ENCODE measurements around the gene CCNL1. TPM values are rescaled to one million over a fixed set of nuclear protein-coding genes. Genes with fewer than 3 reads are reported as not detected.

CCNL1 gene
- total RNA-seq, 2 experiments from 2014 or later = 180 to 191 TPM

DNA sequence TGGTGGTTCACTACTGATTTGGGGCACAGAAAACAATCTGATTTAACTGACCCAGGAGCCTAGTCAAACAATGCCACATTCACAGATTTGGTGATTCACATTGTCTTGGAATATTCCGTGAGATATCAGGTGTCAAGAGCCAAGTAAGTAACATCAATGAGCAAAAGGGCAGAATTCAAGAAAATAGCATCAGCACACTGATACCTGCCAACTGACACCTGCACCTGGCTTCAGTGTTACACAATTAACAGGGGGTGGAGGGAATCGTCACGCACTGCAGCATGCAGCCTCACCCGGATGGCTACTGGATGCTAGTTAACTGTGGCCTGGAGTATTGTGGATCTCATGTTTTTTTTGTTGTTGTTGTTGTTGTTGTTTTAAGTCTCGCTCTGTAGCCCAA is 17.6 kb downstream of the CCNL1 start:
- no peak overlapping the region for H3K4me3 Mint-ChIP-seq
- TF ChIP-seq, protein P1, sequence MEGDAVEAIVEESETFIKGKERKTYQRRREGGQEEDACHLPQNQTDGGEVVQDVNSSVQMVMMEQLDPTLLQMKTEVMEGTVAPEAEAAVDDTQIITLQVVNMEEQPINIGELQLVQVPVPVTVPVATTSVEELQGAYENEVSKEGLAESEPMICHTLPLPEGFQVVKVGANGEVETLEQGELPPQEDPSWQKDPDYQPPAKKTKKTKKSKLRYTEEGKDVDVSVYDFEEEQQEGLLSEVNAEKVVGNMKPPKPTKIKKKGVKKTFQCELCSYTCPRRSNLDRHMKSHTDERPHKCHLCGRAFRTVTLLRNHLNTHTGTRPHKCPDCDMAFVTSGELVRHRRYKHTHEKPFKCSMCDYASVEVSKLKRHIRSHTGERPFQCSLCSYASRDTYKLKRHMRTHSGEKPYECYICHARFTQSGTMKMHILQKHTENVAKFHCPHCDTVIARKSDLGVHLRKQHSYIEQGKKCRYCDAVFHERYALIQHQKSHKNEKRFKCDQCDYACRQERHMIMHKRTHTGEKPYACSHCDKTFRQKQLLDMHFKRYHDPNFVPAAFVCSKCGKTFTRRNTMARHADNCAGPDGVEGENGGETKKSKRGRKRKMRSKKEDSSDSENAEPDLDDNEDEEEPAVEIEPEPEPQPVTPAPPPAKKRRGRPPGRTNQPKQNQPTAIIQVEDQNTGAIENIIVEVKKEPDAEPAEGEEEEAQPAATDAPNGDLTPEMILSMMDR (IDR thresholded peaks at IDR 0.05) = no peak
- ATAC-seq (no peak), DNase-seq (no peak)
- ChIA-PET CTCF (no interaction called here), POLR2A (interaction anchor here (2.4 kb wide), 1 partner anchor 17 kb away, joined by 11 read pairs; the partner anchor contains the start of gene CCNL1)
- H3K36me3 Mint-ChIP-seq (ENCODE audit: low read depth) = peaks cover 50% of the 10 kb centered on the region
- intact Hi-C loops (cut with micrococcal nuclease) = no loop called here
- peak overlapping the region; percentile 26 for H3K27ac Mint-ChIP-seq
- H3K4me1 Mint-ChIP-seq (ENCODE audit: low read depth) = peaks cover 7% of the 10 kb centered on the region
- no peaks in the 10 kb centered on the region for H3K9me3 Mint-ChIP-seq
- H3K27me3 Mint-ChIP-seq = no peaks in the 10 kb centered on the region

DNA sequence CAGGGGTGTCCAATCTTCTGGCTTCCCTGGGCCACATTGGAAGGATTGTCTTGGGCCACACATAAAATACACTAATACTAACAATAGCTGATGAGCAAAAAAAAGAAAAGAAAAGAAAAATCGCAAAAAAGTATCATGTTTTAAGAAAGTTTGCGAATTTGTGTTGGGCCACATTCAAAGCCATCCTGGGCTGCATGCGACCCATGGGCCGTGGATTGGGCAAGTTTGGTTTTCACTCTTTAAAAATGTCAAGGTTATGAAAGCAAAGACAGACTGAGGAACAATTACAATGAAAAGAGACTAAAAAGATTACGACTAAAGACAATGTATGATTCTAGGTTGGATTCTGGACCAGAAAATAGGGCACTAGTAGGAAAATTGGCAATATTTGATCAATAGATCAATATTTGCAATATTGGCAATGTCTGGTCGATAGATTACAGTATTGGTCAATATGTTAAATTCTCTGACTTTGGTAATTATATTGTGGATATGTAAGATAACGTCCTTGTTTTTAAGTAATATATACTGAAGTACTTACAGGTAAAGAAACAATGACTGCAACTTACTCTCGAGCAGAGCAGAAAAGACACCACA is 19.9 kb downstream of the CCNL1 start:
- H3K27ac Mint-ChIP-seq = no peak overlapping the region
- H3K27me3 Mint-ChIP-seq = no peaks in the 10 kb centered on the region
- no peak for ATAC-seq
- H3K4me3 Mint-ChIP-seq = no peak overlapping the region
- ChIA-PET CTCF (interaction anchor here (1.3 to 5.1 kb wide), 3 partner anchors 9 to 58 kb away, joined by 5 to 80 read pairs (median 57); no protein-coding TSS in a partner anchor), POLR2A (interaction anchor here (1.0 to 2.4 kb wide), 3 partner anchors 11 to 21 kb away, joined by 3 to 11 read pairs (median 3); partner anchors contain the start of gene CCNL1)
- intact Hi-C loops (cut with micrococcal nuclease) = no loop called here
- TF ChIP-seq, protein P1 (IDR thresholded peaks at IDR 0.05) = no peak
- peaks cover 18% of the 10 kb centered on the region for H3K4me1 Mint-ChIP-seq (ENCODE audit: low read depth)
- H3K9me3 Mint-ChIP-seq = no peaks in the 10 kb centered on the region
- peaks cover 33% of the 10 kb centered on the region for H3K36me3 Mint-ChIP-seq (ENCODE audit: low read depth)
- no peak for DNase-seq

DNA sequence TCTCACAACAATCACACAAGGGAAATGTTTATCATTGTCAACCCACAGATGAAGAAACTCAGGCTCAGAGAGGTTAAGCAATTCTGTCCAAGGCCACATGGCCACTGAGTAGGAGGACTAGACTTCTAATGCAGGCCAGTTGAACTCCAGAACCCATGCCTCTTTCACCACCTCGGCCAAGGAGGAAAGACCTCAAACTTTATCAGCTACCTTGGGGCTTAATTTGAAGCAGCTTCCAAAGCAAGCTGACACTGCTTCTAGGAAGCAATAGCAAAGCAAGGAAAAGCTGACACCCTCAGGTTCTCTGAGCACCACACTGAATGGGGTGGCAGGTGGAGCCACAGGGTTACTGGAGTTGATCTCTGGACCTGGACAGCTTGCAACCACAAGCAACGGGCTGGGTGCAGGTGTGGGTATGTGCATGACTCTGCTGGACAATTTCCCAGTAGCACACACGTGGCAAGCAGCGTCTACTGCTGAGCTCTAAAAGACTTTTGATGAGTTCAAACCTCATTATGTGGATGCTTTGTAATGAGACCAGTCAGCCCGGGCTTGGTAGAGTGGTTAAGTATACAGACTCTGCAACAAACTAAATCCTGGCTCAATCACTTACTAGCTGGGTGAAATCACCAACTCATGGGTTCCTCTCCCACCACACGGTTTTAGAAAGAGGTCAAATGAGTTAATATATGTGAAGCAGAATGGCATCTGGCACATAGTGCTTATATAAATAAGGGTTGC is 23.1 kb downstream of the CCNL1 start:
- no peak for DNase-seq
- intact Hi-C loops (cut with micrococcal nuclease) = loop anchor here (2.0 kb wide), 1 partner anchor 48 kb away; no protein-coding TSS in a partner anchor
- peaks cover 42% of the 10 kb centered on the region for H3K4me1 Mint-ChIP-seq (ENCODE audit: low read depth)
- no peaks in the 10 kb centered on the region for H3K9me3 Mint-ChIP-seq
- POLR2A ChIA-PET = interaction anchor here (0.7 to 3.1 kb wide), 6 partner anchors 10 to 987 kb away, joined by 3 to 18 read pairs (median 4); partner anchors contain the start of gene CCNL1
- H3K4me3 Mint-ChIP-seq = no peak overlapping the region
- no peaks in the 10 kb centered on the region for H3K27me3 Mint-ChIP-seq
- ATAC-seq = no peak
- H3K27ac Mint-ChIP-seq = peak overlapping the region; percentile 31
- TF ChIP-seq, protein P1 (IDR thresholded peaks at IDR 0.05) = no peak
- CTCF ChIA-PET = interaction anchor here (0.6 to 5.1 kb wide), 59 partner anchors 8 to 1015 kb away, joined by 3 to 80 read pairs (median 6); partner anchors contain the start of genes CCNL1 and SSR3
- H3K36me3 Mint-ChIP-seq (ENCODE audit: low read depth) = peaks cover 15% of the 10 kb centered on the region

DNA sequence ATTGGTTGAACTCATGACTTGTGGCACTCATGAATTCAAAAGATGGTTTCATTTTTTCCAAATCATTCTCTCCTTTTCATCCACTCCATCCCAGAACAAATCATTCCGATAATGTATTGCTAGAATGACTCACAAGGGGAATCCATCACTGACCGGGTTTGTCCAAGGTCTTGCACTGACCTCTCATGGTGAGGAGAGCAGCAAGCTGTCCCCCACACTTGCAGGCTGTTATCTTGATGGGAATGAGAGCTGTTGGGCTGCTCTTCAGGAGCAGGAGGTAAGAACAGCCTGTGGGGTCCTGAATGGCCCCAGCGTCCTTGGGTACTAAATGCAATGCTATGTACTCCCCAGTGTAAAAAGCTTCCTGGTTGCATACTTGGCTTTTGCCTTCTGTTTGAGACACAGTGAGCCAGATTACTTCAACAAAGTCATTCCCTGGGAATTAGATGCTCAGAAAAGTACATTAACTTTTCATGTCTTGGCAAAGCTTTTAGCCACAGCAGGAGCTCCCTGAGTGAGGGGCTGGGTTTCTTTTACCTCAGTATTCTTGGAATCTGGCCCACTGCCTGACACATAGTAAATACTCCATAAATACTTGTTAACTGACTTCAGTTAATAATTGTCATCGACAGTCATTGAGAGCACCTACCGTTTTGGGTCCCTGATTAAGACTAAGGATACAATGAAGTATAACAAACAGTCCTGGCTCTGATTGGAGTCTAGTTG is 24.1 kb downstream of the CCNL1 start:
- intact Hi-C loops (cut with micrococcal nuclease) = loop anchor here (2.0 kb wide), 1 partner anchor 47 kb away; no protein-coding TSS in a partner anchor
- Mint-ChIP-seq H3K9me3 (no peaks in the 10 kb centered on the region), H3K36me3 (ENCODE audit: low read depth) (peaks cover 15% of the 10 kb centered on the region), H3K27me3 (no peaks in the 10 kb centered on the region), H3K27ac (no peak overlapping the region), H3K4me3 (no peak overlapping the region), H3K4me1 (ENCODE audit: low read depth) (peaks cover 52% of the 10 kb centered on the region)
- DNase-seq (no peak), ATAC-seq (no peak)
- ChIA-PET POLR2A (interaction anchor here (1.0 to 3.1 kb wide), 3 partner anchors 11 to 24 kb away, joined by 4 to 18 read pairs (median 6); partner anchors contain the start of gene CCNL1), CTCF (interaction anchor here (0.9 to 5.1 kb wide), 14 partner anchors 12 to 986 kb away, joined by 3 to 80 read pairs (median 13); no protein-coding TSS in a partner anchor)
- TF ChIP-seq, protein P1 (IDR thresholded peaks at IDR 0.05) = no peak
